RWPE1 (cell line): Measurements from ENCODE around the gene ULK4.

Source experiments
- CTCF ChIA-PET: fragments of 350-600 bp; sonication (Branson Sonifier 250); formaldehyde crosslinking; extraction: SDS; loops from one replicate; lab custom pipeline; 2021; lab: Yijun Ruan, JAX
- POLR2A ChIA-PET: fragments of 400-600 bp; formaldehyde crosslinking; extraction: SDS; loops from one replicate; lab custom pipeline; 2020; ENCODE audit warnings: antibody characterized with exemption; ENCODE audit not compliant: low non-redundant PET; lab: Yijun Ruan, JAX
- DNase-seq: peaks from one replicate; pipeline ENCODE4 v3.0.0; 2012; ENCODE audit warnings: low spot score
- H3K27ac ChIP-seq: fragments of 450-650 bp; 2 replicates; pipeline ENCODE4 v1.5.1; 2017
- CTCF ChIP-seq: fragments of 450-650 bp; conservative IDR thresholded peaks from 2 replicates; pipeline ENCODE4 v1.5.1; 2017; ENCODE audit warnings: low read depth, mild to moderate bottlenecking

ULK4 gene

GRCh38 chr3:41611008-41611407, 350.9 kb downstream of the ULK4 start:
- POLR2A ChIA-PET = no interaction called here
- DNase-seq = no peak
- H3K27ac ChIP-seq = no peak overlapping the region
- CTCF ChIA-PET = no interaction called here
- no peak for TF ChIP-seq CTCF

- ChIA-PET POLR2A (no interaction called here), CTCF (no interaction called here)
- no peak for TF ChIP-seq CTCF
- no peak overlapping the region for H3K27ac ChIP-seq
- DNase-seq = no peak
Measured at GRCh38 chr3:41608347-41608746, 353.6 kb downstream of the ULK4 start.

DNA sequence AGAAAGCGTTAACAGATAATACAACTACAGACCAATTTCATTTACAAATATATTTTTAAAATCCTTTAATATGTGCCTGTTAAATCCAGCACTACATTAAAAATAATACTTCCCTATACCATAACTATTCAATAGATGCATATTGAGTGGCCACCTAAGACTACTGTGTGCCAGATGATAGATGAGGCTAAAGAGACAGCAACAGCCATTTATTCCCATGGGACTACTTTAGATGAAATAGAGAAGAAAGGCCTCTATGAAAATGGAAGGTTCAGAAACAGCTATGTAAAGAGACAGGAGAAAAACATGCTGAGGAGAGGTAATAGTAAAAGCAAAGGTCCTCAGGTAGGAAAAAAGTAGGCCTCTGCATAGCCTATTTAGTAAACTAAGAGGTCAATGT, 358.1 kb downstream of the ULK4 start:
- H3K27ac ChIP-seq = no peak overlapping the region
- no peak for DNase-seq
- no peak for TF ChIP-seq CTCF
- ChIA-PET POLR2A (no interaction called here), CTCF (no interaction called here)

DNA sequence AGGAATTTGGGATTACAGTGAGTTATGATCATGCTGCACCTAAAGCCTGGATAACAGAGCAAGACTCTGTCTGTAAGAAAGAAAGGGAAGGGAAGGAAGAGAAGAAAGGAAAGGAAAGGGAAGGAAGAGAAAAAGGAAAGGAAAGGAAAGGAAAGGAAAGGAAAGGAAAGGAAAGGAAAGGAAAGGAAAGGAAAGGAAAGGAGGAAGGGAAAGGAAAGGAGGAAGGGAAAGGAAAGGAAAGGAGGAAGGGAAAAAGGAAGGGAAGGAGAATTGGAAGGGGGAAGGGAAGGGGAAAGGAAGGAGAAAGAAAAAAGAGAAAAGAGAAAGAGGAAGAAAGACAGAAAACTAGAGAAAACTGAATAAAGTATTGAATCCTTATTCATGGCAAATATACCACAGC, 359.8 kb downstream of the ULK4 start:
- H3K27ac ChIP-seq = no peak overlapping the region
- DNase-seq = no peak
- ChIA-PET CTCF (no interaction called here), POLR2A (no interaction called here)
- no peak for TF ChIP-seq CTCF

DNA sequence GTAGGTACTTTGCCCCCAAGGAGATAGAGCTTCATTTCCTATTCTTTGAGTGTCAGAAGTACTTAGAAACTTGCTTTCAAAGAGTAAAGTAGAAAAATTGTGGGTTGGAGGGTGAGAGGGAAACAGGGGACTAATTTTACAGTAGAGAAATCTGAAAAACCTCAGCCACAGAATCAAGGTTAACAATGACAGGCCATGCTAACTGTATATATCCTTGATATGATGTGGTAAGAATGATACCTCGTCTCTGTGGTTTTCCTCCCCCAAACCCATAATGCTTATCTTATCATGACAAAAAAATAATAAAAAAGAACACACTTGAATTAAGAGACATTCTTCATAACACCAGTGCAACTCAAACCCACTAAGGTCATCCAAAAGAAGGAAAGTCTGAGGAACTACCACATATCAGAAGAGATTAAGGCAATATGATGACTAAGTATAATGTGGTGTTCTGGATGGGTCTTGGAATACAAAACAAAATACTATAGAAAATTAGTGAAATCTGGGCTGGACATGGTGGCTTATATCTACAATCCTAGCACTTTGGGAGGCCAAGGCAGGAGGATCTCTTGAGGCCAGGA, 360.4 kb downstream of the ULK4 start:
- ChIA-PET CTCF (no interaction called here), POLR2A (no interaction called here)
- H3K27ac ChIP-seq = no peak overlapping the region
- no peak for TF ChIP-seq CTCF
- DNase-seq = no peak

GRCh38 chr3:41600616-41601015, 361.3 kb downstream of the ULK4 start:
- no peak for TF ChIP-seq CTCF
- ChIA-PET CTCF (no interaction called here), POLR2A (no interaction called here)
- no peak for DNase-seq
- no peak overlapping the region for H3K27ac ChIP-seq

DNA sequence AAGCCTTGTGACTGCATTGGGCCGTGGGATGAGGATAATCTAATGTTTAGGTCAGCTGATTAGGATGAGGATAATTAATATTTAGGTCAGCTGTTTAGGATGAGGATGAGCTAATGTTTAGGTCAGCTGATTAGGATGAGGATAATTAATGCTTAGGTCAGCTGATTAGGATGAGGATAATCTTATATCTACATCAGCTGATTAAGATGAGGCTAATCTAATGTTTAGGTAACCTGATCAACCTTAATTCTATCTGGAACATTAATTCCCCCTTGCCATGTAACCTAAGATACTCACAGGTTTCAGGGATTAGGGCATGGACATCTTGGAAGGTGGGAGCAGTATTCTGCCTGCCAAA, 362.8 kb downstream of the ULK4 start:
- ChIA-PET CTCF (no interaction called here), POLR2A (no interaction called here)

More for the DNA sequence above, 362.8 kb downstream of the ULK4 start:
- no peak overlapping the region for H3K27ac ChIP-seq
- DNase-seq = no peak
- no peak for TF ChIP-seq CTCF
